ENCODE results near the gene CPZ. TPM values are rescaled to one million over a fixed set of nuclear protein-coding genes. Genes with fewer than 3 reads are reported as not detected.

CPZ gene
- total RNA-seq, 1 experiment from 2014 or later = not detected

- H2AFZ ChIP-seq (ENCODE audit: low read length) = no peak overlapping the region
- H4K20me1 ChIP-seq (ENCODE audit: insufficient read depth, low read depth, low read length) = no peaks in the 10 kb centered on the region
- H3K9me2 ChIP-seq (replicated peaks; ENCODE audit: insufficient read depth, low read length) = no peaks in the 10 kb centered on the region
- H3K27ac ChIP-seq (ENCODE audit: low read length) = no peak overlapping the region
- H3K27me3 ChIP-seq (ENCODE audit: low read length) = no peaks in the 10 kb centered on the region
- no peak overlapping the region for H3K9ac ChIP-seq (ENCODE audit: low read length)
- no peak overlapping the region for H3K4me3 ChIP-seq (ENCODE audit: low read length)
- H3K36me3 ChIP-seq (ENCODE audit: insufficient read depth, low read length) = no peaks in the 10 kb centered on the region
- H3K4me1 ChIP-seq (ENCODE audit: low read length) = no peaks in the 10 kb centered on the region
- H3K9me3 ChIP-seq (ENCODE audit: low read length) = no peaks in the 10 kb centered on the region
- no peaks in the 10 kb centered on the region for H3K79me2 ChIP-seq (ENCODE audit: low read length)
- DNase-seq = no peak
- no peak overlapping the region for H3K4me2 ChIP-seq (ENCODE audit: low read depth, low read length, poor library complexity, severe bottlenecking)
Observed at GRCh38 chr4:8586246-8586645, 6.3 kb upstream of the CPZ start.

- H3K9ac ChIP-seq (ENCODE audit: low read length) = no peak overlapping the region
Observed at GRCh38 chr4:8586671-8587468, 5.7 kb upstream of the CPZ start.

DNA sequence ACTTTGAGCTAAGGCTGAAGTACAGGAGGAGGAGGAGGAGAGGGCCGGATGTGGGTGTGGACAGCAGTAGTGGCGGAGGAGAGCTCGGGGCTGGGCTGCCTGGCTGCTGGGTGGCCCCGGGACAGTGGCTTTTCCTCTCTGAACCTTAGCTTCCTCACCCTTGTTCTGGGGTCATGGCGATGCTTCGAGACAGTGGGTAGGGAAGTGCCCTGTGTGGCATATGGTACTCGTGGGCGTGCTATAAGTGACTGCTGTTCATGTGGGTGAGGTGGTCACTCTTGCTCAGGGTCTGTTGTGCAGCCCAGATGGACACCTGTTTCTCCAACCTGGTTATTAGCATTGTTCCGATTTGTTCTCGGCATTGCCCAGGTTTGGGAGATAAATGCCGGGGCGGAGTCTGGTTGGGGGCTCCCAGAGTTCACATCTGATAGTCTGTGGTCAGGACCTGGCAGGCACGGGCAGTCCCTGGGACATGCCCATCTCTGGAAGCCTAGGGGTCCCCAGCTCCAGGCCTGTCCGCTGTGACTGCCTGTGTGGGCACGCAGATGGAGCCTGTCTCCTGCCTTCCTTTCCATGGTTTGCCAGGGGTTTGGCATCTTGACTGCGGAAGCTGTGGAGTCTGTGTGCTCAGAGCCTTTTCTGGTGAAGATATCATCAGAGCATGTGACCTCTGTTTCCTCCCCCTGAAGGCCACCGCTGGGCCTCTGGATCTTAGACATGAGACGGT, 4.9 kb upstream of the CPZ start:
- Histone ChIP-seq H3K4me3 (ENCODE audit: low read length) (no peak overlapping the region), H2AFZ (ENCODE audit: low read length) (no peak overlapping the region), H3K4me2 (ENCODE audit: low read depth, low read length, poor library complexity, severe bottlenecking) (no peak overlapping the region), H3K27me3 (ENCODE audit: low read length) (no peaks in the 10 kb centered on the region), H3K27ac (ENCODE audit: low read length) (no peak overlapping the region), H3K9me3 (ENCODE audit: low read length) (no peaks in the 10 kb centered on the region), H3K4me1 (ENCODE audit: low read length) (no peaks in the 10 kb centered on the region), H3K9ac (ENCODE audit: low read length) (no peak overlapping the region), H3K9me2 (replicated peaks; ENCODE audit: insufficient read depth, low read length) (no peaks in the 10 kb centered on the region), H3K36me3 (ENCODE audit: insufficient read depth, low read length) (no peaks in the 10 kb centered on the region), H3K79me2 (ENCODE audit: low read length) (no peaks in the 10 kb centered on the region), H4K20me1 (ENCODE audit: insufficient read depth, low read depth, low read length) (no peaks in the 10 kb centered on the region)
- DNase-seq = no peak

More at GRCh38 chr4:8586671-8587468, 5.7 kb upstream of the CPZ start:
- H3K4me1 ChIP-seq (ENCODE audit: low read length) = no peaks in the 10 kb centered on the region
- H3K36me3 ChIP-seq (ENCODE audit: insufficient read depth, low read length) = no peaks in the 10 kb centered on the region
- peak; percentile 44 for DNase-seq
- no peak overlapping the region for H3K4me3 ChIP-seq (ENCODE audit: low read length)
- no peak overlapping the region for H2AFZ ChIP-seq (ENCODE audit: low read length)
- no peaks in the 10 kb centered on the region for H4K20me1 ChIP-seq (ENCODE audit: insufficient read depth, low read depth, low read length)
- H3K79me2 ChIP-seq (ENCODE audit: low read length) = no peaks in the 10 kb centered on the region
- H3K9me2 ChIP-seq (replicated peaks; ENCODE audit: insufficient read depth, low read length) = no peaks in the 10 kb centered on the region
- H3K27ac ChIP-seq (ENCODE audit: low read length) = no peak overlapping the region
- no peaks in the 10 kb centered on the region for H3K27me3 ChIP-seq (ENCODE audit: low read length)
- H3K9me3 ChIP-seq (ENCODE audit: low read length) = no peaks in the 10 kb centered on the region
- H3K4me2 ChIP-seq (ENCODE audit: low read depth, low read length, poor library complexity, severe bottlenecking) = no peak overlapping the region

- no peaks in the 10 kb centered on the region for H3K9me2 ChIP-seq (replicated peaks; ENCODE audit: insufficient read depth, low read length)
- no peaks in the 10 kb centered on the region for H3K36me3 ChIP-seq (ENCODE audit: insufficient read depth, low read length)
- H3K4me3 ChIP-seq (ENCODE audit: low read length) = no peak overlapping the region
- H2AFZ ChIP-seq (ENCODE audit: low read length) = no peak overlapping the region
- H3K9ac ChIP-seq (ENCODE audit: low read length) = no peak overlapping the region
- no peak overlapping the region for H3K27ac ChIP-seq (ENCODE audit: low read length)
- H3K4me1 ChIP-seq (ENCODE audit: low read length) = no peaks in the 10 kb centered on the region
- no peaks in the 10 kb centered on the region for H3K27me3 ChIP-seq (ENCODE audit: low read length)
- no peaks in the 10 kb centered on the region for H4K20me1 ChIP-seq (ENCODE audit: insufficient read depth, low read depth, low read length)
- H3K9me3 ChIP-seq (ENCODE audit: low read length) = no peaks in the 10 kb centered on the region
- H3K4me2 ChIP-seq (ENCODE audit: low read depth, low read length, poor library complexity, severe bottlenecking) = no peak overlapping the region
- DNase-seq = no peak
- H3K79me2 ChIP-seq (ENCODE audit: low read length) = no peaks in the 10 kb centered on the region
Observed at GRCh38 chr4:8588196-8588470, 4.4 kb upstream of the CPZ start.

- no peaks in the 10 kb centered on the region for H3K27me3 ChIP-seq (ENCODE audit: low read length)
- no peaks in the 10 kb centered on the region for H3K4me1 ChIP-seq (ENCODE audit: low read length)
- H3K9me3 ChIP-seq (ENCODE audit: low read length) = no peaks in the 10 kb centered on the region
- no peak for DNase-seq
- H4K20me1 ChIP-seq (ENCODE audit: insufficient read depth, low read depth, low read length) = no peaks in the 10 kb centered on the region
- H3K27ac ChIP-seq (ENCODE audit: low read length) = no peak overlapping the region
- no peaks in the 10 kb centered on the region for H3K79me2 ChIP-seq (ENCODE audit: low read length)
- H3K4me2 ChIP-seq (ENCODE audit: low read depth, low read length, poor library complexity, severe bottlenecking) = no peak overlapping the region
- H3K4me3 ChIP-seq (ENCODE audit: low read length) = no peak overlapping the region
- no peaks in the 10 kb centered on the region for H3K36me3 ChIP-seq (ENCODE audit: insufficient read depth, low read length)
- no peaks in the 10 kb centered on the region for H3K9me2 ChIP-seq (replicated peaks; ENCODE audit: insufficient read depth, low read length)
- H2AFZ ChIP-seq (ENCODE audit: low read length) = no peak overlapping the region
- no peak overlapping the region for H3K9ac ChIP-seq (ENCODE audit: low read length)
Observed at GRCh38 chr4:8589336-8589735, 3.2 kb upstream of the CPZ start.

- Histone ChIP-seq H3K4me2 (ENCODE audit: low read depth, low read length, poor library complexity, severe bottlenecking) (no peak overlapping the region), H3K9ac (ENCODE audit: low read length) (no peak overlapping the region), H3K4me3 (ENCODE audit: low read length) (no peak overlapping the region), H4K20me1 (ENCODE audit: insufficient read depth, low read depth, low read length) (no peaks in the 10 kb centered on the region), H3K27me3 (ENCODE audit: low read length) (no peaks in the 10 kb centered on the region), H3K79me2 (ENCODE audit: low read length) (no peaks in the 10 kb centered on the region), H3K9me2 (replicated peaks; ENCODE audit: insufficient read depth, low read length) (no peaks in the 10 kb centered on the region), H3K27ac (ENCODE audit: low read length) (no peak overlapping the region), H3K36me3 (ENCODE audit: insufficient read depth, low read length) (no peaks in the 10 kb centered on the region), H2AFZ (ENCODE audit: low read length) (no peak overlapping the region), H3K4me1 (ENCODE audit: low read length) (no peaks in the 10 kb centered on the region), H3K9me3 (ENCODE audit: low read length) (no peaks in the 10 kb centered on the region)
- no peak for DNase-seq
Observed at GRCh38 chr4:8589823-8590545, 2.6 kb upstream of the CPZ start.

DNA sequence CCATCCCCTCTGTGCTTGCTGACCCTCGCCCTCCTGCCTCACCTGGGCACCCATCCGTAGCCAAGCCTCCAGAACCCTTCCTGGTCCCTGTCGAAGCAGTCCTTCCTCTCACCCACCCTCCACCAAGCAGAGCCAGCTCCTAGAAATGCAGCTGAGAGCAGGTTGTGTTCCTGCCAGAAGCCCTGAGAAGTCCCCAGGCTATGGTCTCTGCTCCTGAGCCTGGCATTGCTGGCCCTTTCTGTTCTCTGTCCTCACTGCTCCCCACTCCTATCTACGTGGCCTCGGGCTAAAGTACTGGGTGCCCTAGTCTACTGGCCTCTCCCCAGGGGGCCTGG, 2.1 kb upstream of the CPZ start:
- Histone ChIP-seq H3K9me3 (ENCODE audit: low read length) (no peaks in the 10 kb centered on the region), H3K9ac (ENCODE audit: low read length) (no peak overlapping the region), H3K4me1 (ENCODE audit: low read length) (no peaks in the 10 kb centered on the region), H3K27ac (ENCODE audit: low read length) (no peak overlapping the region), H3K36me3 (ENCODE audit: insufficient read depth, low read length) (no peaks in the 10 kb centered on the region), H2AFZ (ENCODE audit: low read length) (no peak overlapping the region), H3K9me2 (replicated peaks; ENCODE audit: insufficient read depth, low read length) (no peaks in the 10 kb centered on the region), H3K4me2 (ENCODE audit: low read depth, low read length, poor library complexity, severe bottlenecking) (no peak overlapping the region), H3K27me3 (ENCODE audit: low read length) (no peaks in the 10 kb centered on the region), H3K79me2 (ENCODE audit: low read length) (no peaks in the 10 kb centered on the region), H3K4me3 (ENCODE audit: low read length) (no peak overlapping the region), H4K20me1 (ENCODE audit: insufficient read depth, low read depth, low read length) (no peaks in the 10 kb centered on the region)
- no peak for DNase-seq

DNA sequence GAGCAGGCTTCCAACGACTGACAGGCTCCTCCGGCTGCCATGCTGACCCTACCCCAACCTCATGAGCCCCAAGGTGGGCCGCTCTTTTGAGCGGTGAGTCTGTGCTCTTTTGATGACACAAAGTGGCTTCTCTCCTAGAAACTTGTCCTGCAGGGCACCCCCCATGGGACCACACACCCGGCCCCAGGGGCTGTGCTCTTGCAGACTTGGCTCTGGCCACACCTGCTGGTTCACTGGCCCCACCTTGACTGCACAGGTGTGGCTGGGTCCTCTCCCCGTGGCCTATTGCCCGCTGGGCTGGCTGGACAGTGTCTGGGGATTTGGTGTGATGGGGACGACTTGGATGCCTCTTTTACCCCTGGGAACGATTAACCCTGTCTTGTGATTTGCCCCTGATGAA, 1.5 kb upstream of the CPZ start:
- H3K4me1 ChIP-seq (ENCODE audit: low read length) = no peaks in the 10 kb centered on the region
- DNase-seq = no peak
- no peak overlapping the region for H3K9ac ChIP-seq (ENCODE audit: low read length)
- no peaks in the 10 kb centered on the region for H3K36me3 ChIP-seq (ENCODE audit: insufficient read depth, low read length)
- H3K9me2 ChIP-seq (replicated peaks; ENCODE audit: insufficient read depth, low read length) = no peaks in the 10 kb centered on the region
- H3K27me3 ChIP-seq (ENCODE audit: low read length) = no peaks in the 10 kb centered on the region
- no peaks in the 10 kb centered on the region for H3K79me2 ChIP-seq (ENCODE audit: low read length)
- H4K20me1 ChIP-seq (ENCODE audit: insufficient read depth, low read depth, low read length) = no peaks in the 10 kb centered on the region
- H3K9me3 ChIP-seq (ENCODE audit: low read length) = no peaks in the 10 kb centered on the region
- H3K4me3 ChIP-seq (ENCODE audit: low read length) = no peak overlapping the region
- no peak overlapping the region for H3K27ac ChIP-seq (ENCODE audit: low read length)
- no peak overlapping the region for H3K4me2 ChIP-seq (ENCODE audit: low read depth, low read length, poor library complexity, severe bottlenecking)
- H2AFZ ChIP-seq (ENCODE audit: low read length) = no peak overlapping the region
